GM21737 (cell line): ENCODE data around the gene TMEM37.

Source experiments
- ATAC-seq: cut with Tn5 transposase; IDR thresholded peaks from one replicate; pipeline ENCODE4 v1.9.1; 2021; ENCODE audit warnings: mild to moderate bottlenecking, moderate library complexity; ENCODE audit not compliant: unreplicated experiment

The TMEM37 gene

GRCh38 chr2:119417908-119418307, 13.7 kb upstream of the TMEM37 start:
- ATAC-seq, result no peak

- no peak for ATAC-seq
Observed at GRCh38 chr2:119419065-119419464, 12.6 kb upstream of the TMEM37 start.

GRCh38 chr2:119419803-119420508, 11.7 kb upstream of the TMEM37 start:
- ATAC-seq, result no peak

- ATAC-seq, result no peak
Observed at GRCh38 chr2:119421304-119421703, 10.3 kb upstream of the TMEM37 start.

- ATAC-seq, result no peak
Observed at GRCh38 chr2:119421741-119422140, 9.9 kb upstream of the TMEM37 start.

- ATAC-seq, result no peak
Observed at GRCh38 chr2:119422360-119423107, 9.1 kb upstream of the TMEM37 start.

GRCh38 chr2:119423108-119423444, 8.6 kb upstream of the TMEM37 start:
- no peak for ATAC-seq

GRCh38 chr2:119423811-119424210, 7.8 kb upstream of the TMEM37 start:
- ATAC-seq, result no peak

- ATAC-seq, result no peak
Observed at GRCh38 chr2:119424284-119425118, 7.2 kb upstream of the TMEM37 start.

GRCh38 chr2:119425119-119425405, 6.6 kb upstream of the TMEM37 start:
- no peak for ATAC-seq

- no peak for ATAC-seq
Observed at GRCh38 chr2:119425620-119426395, 5.8 kb upstream of the TMEM37 start.

- no peak for ATAC-seq
Observed at GRCh38 chr2:119426396-119426675, 5.3 kb upstream of the TMEM37 start.

GRCh38 chr2:119426801-119427395, 4.8 kb upstream of the TMEM37 start:
- ATAC-seq, result no peak

GRCh38 chr2:119427756-119428155, 3.9 kb upstream of the TMEM37 start:
- no peak for ATAC-seq

- no peak for ATAC-seq
Observed at GRCh38 chr2:119428488-119429224, 3.0 kb upstream of the TMEM37 start.

- ATAC-seq, result no peak
Observed at GRCh38 chr2:119429225-119429981, 2.3 kb upstream of the TMEM37 start.

GRCh38 chr2:119430023-119430498, 1.6 kb upstream of the TMEM37 start:
- no peak for ATAC-seq

- no peak for ATAC-seq
Observed at GRCh38 chr2:119431976-119432850, 559 bp downstream of the TMEM37 start.
